Right lobe of liver (tissue), 4 donors: ENCODE data around the gene RGS11.

Experiments used
- CTCF ChIP-seq, 4 donors: fragments of 200-600 bp in 3 of 4; fragments of 450-650 bp in 1 of 4; IDR thresholded peaks; one replicate each; pipeline versions ENCODE4 v1.5.1 to v1.8.0; 2016 to 2022; ENCODE audit warnings: antibody characterized with exemption in 4 of 4, mild to moderate bottlenecking in 2 of 4
- POLR2A ChIP-seq: fragments of 450-650 bp; IDR thresholded peaks from one replicate; pipeline ENCODE4 v1.6.1; 2017; ENCODE audit warnings: antibody characterized with exemption, mild to moderate bottlenecking
- donor health status: DM: no; HTN: no; CAD: no.
- donor health status: DM: no; HTN: no; CAD: no.
- donor health status: DM: no; HTN: yes; CAD: no.

GRCh38 chr16:260326-260725 lies 15.4 kb downstream of the RGS11 start:
- TF ChIP-seq CTCF (IDR thresholded peaks at IDR 0.05): no peak
- no peak for TF ChIP-seq POLR2A
